ENCODE results near the gene ACADSB. TPM values are rescaled to one million over a fixed set of nuclear protein-coding genes. Genes with fewer than 3 reads are reported as not detected.
A peak's percentile ranks its signal among the peaks of the same experiment; 100 is the strongest.

ACADSB gene
- total and polyA plus RNA-seq, 10 of the 15 experiments (the other 5 are each of a cell fraction or from before 2014, with no cell fraction given), result 10.8 to 24.0 (median 15.0) TPM

DNA sequence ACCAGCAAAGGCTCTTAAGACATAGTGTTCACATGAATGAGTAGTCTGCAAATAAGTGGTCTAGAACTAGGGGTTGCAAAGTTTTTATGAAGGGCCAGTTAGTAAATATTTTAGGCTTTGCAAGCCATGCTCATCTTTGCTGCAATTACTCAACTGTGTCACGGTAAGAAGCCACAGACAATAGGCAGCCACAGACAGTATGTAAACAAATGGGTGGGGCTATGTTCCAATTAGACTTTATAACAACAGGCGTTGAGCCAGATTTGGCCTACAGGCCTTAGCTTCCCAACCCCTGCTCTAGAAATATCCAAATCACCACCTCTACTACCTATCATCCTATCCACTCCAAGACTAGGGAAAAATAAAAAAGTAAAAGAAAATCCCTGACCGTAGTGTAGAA, 9.5 kb upstream of the ACADSB start:
- peaks cover 2 to 6% of the 10 kb centered on the region in 2 experiments; a peak in 1 of 4 replicates for H3K36me3 ChIP-seq (ENCODE audit: control insufficient read depth in 2 of 2, insufficient read depth in 2 of 2, low read length in 1 of 2)
- ChIA-PET RAD21 (ENCODE audit: unreplicated experiment) (no interaction called here), POLR2A (interaction anchor here (1.0 kb wide), 1 partner anchor 19 kb away, joined by 3 read pairs; the partner anchor contains the start of gene PSTK), SMC1A (ENCODE audit: uncharacterized antibody, unreplicated experiment) (interaction anchor here (1.2 to 2.8 kb wide), 5 partner anchors 8 to 41 kb away, joined by 3 to 14 read pairs (median 5); partner anchors contain the start of genes ACADSB and IKZF5), CTCF (interaction anchor here (0.8 to 1.2 kb wide), 4 partner anchors 9 to 120 kb away, joined by 3 to 8 read pairs (median 3); no protein-coding TSS in a partner anchor)
- no peaks in the 10 kb centered on the region for H3K9me3 ChIP-seq (replicated peaks; ENCODE audit: control insufficient read depth, insufficient read depth, low read length)
- DNase-seq (ENCODE audit: low read depth, low spot score) (no peak), ATAC-seq (peak; percentile 80), FAIRE-seq (no peak)
- intact Hi-C loops (cut with micrococcal nuclease; ENCODE audit: unreplicated experiment), result loop anchor here (5.0 kb wide), 1 partner anchor 1803 kb away; the partner anchor contains the start of gene ABRAXAS2
- no peak overlapping the region for H3K4me3 ChIP-seq
- no peaks in the 10 kb centered on the region for H3K27me3 ChIP-seq (replicated peaks in 1 of 2; ENCODE audit: control insufficient read depth in 2 of 2, insufficient read depth in 2 of 2, low read length in 1 of 2)
- H3K9ac ChIP-seq (ENCODE audit: control insufficient read depth, insufficient read depth, low read length), result no peak overlapping the region
- WGBS (ENCODE audit: insufficient coverage, insufficient replicate concordance, low lambda C conversion rate, missing lambda C conversion rate), result 33% methylated on average over 3 of the region's 3 CpGs
- TF ChIP-seq, protein P1, sequence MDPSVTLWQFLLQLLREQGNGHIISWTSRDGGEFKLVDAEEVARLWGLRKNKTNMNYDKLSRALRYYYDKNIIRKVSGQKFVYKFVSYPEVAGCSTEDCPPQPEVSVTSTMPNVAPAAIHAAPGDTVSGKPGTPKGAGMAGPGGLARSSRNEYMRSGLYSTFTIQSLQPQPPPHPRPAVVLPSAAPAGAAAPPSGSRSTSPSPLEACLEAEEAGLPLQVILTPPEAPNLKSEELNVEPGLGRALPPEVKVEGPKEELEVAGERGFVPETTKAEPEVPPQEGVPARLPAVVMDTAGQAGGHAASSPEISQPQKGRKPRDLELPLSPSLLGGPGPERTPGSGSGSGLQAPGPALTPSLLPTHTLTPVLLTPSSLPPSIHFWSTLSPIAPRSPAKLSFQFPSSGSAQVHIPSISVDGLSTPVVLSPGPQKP (IDR thresholded peaks at IDR 0.05; ENCODE audit: low read depth, low read length), result no peak
- TF ChIP-seq RUNX3 (IDR thresholded peaks at IDR 0.05; ENCODE audit: low read length), result peak; percentile 32; the same call in 1 of the 2 replicates
- no peak for TF ChIP-seq SREBF1 (IDR thresholded peaks at IDR 0.05; ENCODE audit: low read length)
- no peak overlapping the region for H2AFZ ChIP-seq (ENCODE audit: control insufficient read depth, low read depth, low read length)
- H3K79me2 ChIP-seq (ENCODE audit: control insufficient read depth, insufficient read depth, low read length), result peaks cover 37% of the 10 kb centered on the region
- H4K20me1 ChIP-seq (ENCODE audit: control insufficient read depth, insufficient read depth), result no peaks in the 10 kb centered on the region; the same call in 1 of the 2 replicates
- in situ Hi-C loops (cut with MboI), result no loop called here
- H3K27ac ChIP-seq (ENCODE audit: control insufficient read depth, insufficient read depth), result no peak overlapping the region; the same call in 1 of the 2 replicates
- H3K4me1 ChIP-seq (ENCODE audit: control insufficient read depth, insufficient read depth, low read length), result peaks cover 29% of the 10 kb centered on the region
- peak overlapping the region; percentile 68 for H3K4me2 ChIP-seq (ENCODE audit: control insufficient read depth, insufficient read depth)
- BruUV-seq (replicated peaks), result no TSS peak

DNA sequence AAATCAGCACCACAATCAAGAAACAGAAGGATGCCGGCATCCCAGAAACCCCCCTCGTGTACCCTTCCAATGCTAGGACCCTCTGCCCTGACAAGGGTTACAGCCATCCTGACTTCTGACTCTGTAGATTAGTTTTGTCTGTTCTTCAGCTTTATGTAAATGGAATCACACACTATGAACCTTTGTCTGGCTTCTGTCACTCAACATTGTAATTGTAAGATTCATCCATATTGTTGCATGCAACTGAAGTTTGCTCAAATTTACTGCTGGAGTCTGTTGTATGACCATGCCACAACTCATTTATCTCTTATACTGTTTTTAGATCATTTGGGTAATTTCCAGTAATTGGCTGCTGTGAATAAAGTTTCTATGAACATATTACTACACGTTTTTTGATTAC, 8.7 kb upstream of the ACADSB start:
- BruUV-seq (replicated peaks), result no TSS peak
- POLR2A ChIA-PET, result no interaction called here
- Histone ChIP-seq H3K4me2 (ENCODE audit: control insufficient read depth, insufficient read depth) (no peak overlapping the region), H2AFZ (ENCODE audit: control insufficient read depth, low read depth, low read length) (no peak overlapping the region), H3K4me1 (ENCODE audit: control insufficient read depth, insufficient read depth, low read length) (peaks cover 29% of the 10 kb centered on the region), H3K9ac (ENCODE audit: control insufficient read depth, insufficient read depth, low read length) (no peak overlapping the region), H4K20me1 (ENCODE audit: control insufficient read depth, insufficient read depth) (no peaks in the 10 kb centered on the region; the same call in 1 of the 2 replicates), H3K79me2 (ENCODE audit: control insufficient read depth, insufficient read depth, low read length) (peaks cover 44% of the 10 kb centered on the region), H3K36me3 (ENCODE audit: control insufficient read depth in 2 of 2, insufficient read depth in 2 of 2, low read length in 1 of 2) (peaks cover 2 to 3% of the 10 kb centered on the region in 2 experiments; a peak in 1 of 4 replicates), H3K4me3 (no peak overlapping the region), H3K27ac (ENCODE audit: control insufficient read depth, insufficient read depth) (no peak overlapping the region), H3K9me3 (replicated peaks; ENCODE audit: control insufficient read depth, insufficient read depth, low read length) (no peaks in the 10 kb centered on the region), H3K27me3 (replicated peaks in 1 of 2; ENCODE audit: control insufficient read depth in 2 of 2, insufficient read depth in 2 of 2, low read length in 1 of 2) (no peaks in the 10 kb centered on the region)
- intact Hi-C loops (cut with micrococcal nuclease; ENCODE audit: unreplicated experiment), result no loop called here
- no peak for TF ChIP-seq STAT1 (conservative IDR thresholded peaks at IDR 0.05)
- TF ChIP-seq, protein P2, sequence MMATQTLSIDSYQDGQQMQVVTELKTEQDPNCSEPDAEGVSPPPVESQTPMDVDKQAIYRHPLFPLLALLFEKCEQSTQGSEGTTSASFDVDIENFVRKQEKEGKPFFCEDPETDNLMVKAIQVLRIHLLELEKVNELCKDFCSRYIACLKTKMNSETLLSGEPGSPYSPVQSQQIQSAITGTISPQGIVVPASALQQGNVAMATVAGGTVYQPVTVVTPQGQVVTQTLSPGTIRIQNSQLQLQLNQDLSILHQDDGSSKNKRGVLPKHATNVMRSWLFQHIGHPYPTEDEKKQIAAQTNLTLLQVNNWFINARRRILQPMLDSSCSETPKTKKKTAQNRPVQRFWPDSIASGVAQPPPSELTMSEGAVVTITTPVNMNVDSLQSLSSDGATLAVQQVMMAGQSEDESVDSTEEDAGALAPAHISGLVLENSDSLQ (IDR thresholded peaks at IDR 0.05), result peak; percentile 62
- DNase-seq (ENCODE audit: low read depth, low spot score), result no peak
- peak; percentile 75 for FAIRE-seq
- RAD21 ChIA-PET (ENCODE audit: unreplicated experiment), result no interaction called here
- peak; percentile 27 for ATAC-seq
- SMC1A ChIA-PET (ENCODE audit: uncharacterized antibody, unreplicated experiment), result interaction anchor here (0.7 to 1.9 kb wide), 4 partner anchors 10 to 22 kb away, joined by 3 to 8 read pairs (median 4); partner anchors contain the start of gene PSTK
- in situ Hi-C loops (cut with MboI), result no loop called here
- WGBS (ENCODE audit: insufficient coverage, insufficient replicate concordance, low lambda C conversion rate, missing lambda C conversion rate), result 89% methylated on average over 3 of the region's 3 CpGs
- CTCF ChIA-PET, result interaction anchor here (0.6 to 1.2 kb wide), 3 partner anchors 8 to 351 kb away, joined by 3 to 8 read pairs (median 3); no protein-coding TSS in a partner anchor
